ACHN (cell line): ENCODE results near the gene SLC8A1.

Experiments used
- DNase-seq: peaks from one replicate; pipeline ENCODE4 v3.0.0-alpha.2; 2015
- in situ Hi-C: cut with HindIII; loops from 2 replicates; pipeline ENCODE4 v1.10.0; 2017; ENCODE audit warnings: low sequenced_read_pairs, low pct_ligation_motif_present, low pct_unique_long_range_greater_than_20kb

Gene SLC8A1

GRCh38 chr2:40300391-40300790 lies 151.5 kb downstream of the SLC8A1 start:
- in situ Hi-C loops: no loop called here
- DNase-seq: no peak

DNA sequence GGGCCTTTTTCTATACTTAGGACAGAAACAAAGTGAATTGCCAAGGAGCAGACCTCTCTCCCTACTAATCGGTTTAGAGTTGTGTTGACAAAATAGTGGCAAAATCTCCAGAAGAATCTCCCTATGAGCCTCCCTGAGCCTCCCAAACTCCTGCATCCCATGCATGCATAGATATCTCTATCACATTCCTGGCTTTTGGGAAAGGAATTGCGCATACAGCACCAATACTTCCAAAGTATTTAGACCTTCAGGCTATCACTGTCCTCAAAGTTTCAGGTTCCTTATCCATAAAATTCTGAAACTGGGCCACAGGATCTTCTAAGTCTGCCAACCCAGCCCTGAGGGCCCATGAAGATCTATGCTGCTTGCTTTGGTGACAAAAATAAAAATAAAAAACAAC lies 152.1 kb downstream of the SLC8A1 start:
- DNase-seq: no peak
- in situ Hi-C loops: no loop called here

DNA sequence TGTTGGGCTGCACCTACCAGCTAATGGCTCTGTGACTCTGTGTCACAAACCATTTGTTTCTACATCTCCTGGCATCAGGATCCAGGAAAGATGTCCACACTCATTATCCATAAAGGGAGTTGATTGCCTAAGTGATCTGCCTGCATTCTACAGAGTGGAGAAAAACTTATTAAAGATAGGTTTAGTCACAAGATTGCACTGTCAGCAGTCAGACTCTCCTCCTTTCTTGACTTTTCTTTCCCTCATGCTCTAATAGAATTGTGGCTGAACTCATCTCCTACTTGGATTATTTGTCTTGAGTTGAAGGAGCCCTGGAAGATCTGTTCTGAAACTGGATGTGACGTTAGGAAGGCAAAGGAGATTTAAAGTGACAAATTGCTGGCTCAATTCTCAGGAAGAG lies 152.7 kb downstream of the SLC8A1 start:
- in situ Hi-C loops: no loop called here
- no peak for DNase-seq

- in situ Hi-C loops: no loop called here
Measured at GRCh38 chr2:40298026-40298425, 153.9 kb downstream of the SLC8A1 start.

DNA sequence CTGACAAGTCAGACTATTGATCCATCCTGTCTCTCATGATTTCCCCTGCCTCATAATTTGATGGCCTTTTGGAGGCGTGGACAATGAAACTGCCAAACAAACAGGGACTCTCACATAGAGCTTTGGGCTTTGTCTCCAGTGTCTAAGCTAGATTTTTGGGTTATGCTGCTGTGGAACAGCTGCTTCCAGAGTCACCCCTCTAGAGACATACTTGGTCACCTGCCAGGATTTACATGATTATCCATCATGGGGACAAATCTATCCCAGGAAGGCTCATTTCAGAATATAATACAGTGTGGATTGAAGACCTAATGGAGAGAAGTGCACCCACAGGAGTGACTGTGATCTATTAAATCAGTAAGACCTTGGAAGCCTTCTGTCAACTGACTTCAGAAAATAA lies 159.6 kb downstream of the SLC8A1 start:
- DNase-seq: no peak
- in situ Hi-C loops: no loop called here

More at GRCh38 chr2:40298026-40298425, 153.9 kb downstream of the SLC8A1 start:
- DNase-seq: no peak

GRCh38 chr2:40289771-40290404 lies 162.0 kb downstream of the SLC8A1 start:
- peak; percentile 24 for DNase-seq
- in situ Hi-C loops: no loop called here

DNA sequence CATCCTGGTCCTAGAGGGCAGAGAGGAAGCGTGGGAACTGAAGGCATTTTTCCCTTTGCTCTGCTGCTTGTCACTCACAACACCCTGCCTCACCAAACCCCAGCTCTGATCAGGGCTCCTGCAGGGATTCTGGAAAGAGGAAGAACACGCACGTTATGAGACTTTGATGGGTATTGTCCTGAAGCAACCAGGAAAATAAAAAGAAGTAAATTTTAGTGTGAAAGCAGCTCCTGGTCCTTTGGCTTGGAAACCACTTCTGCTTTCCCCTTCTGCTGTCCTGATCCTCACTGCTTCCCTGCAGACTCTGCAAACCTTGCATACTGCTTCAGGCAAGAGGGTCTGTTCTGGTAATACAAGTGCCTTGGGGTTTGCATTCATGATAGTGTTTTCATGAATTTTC lies 164.1 kb downstream of the SLC8A1 start:
- DNase-seq: no peak
- in situ Hi-C loops: no loop called here

- in situ Hi-C loops: no loop called here
- no peak for DNase-seq
Measured at GRCh38 chr2:40287195-40287594, 164.7 kb downstream of the SLC8A1 start.

DNA sequence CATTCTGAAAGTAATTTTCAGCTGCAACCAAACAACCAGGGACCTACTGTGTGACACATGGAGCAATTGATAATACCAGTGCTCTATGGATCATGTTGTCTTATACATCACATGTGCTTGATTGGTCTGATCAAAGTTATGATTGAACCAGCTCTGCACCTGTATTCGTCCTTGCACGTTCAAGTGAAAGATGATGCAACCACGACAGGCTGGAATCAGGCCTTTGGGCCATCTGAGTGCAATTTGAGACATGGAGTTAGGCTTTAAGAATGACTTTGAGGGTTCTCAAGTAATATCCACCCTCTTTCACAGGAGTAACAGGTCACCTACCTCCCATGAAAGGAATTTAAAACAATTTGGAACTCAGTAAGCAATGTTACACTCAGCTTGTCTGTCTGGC lies 165.2 kb downstream of the SLC8A1 start:
- in situ Hi-C loops: no loop called here
- no peak for DNase-seq

GRCh38 chr2:40285391-40285790 lies 166.5 kb downstream of the SLC8A1 start:
- DNase-seq: no peak
- in situ Hi-C loops: no loop called here

GRCh38 chr2:40284797-40285196 lies 167.1 kb downstream of the SLC8A1 start:
- in situ Hi-C loops: no loop called here
- DNase-seq: peak; percentile 51

DNA sequence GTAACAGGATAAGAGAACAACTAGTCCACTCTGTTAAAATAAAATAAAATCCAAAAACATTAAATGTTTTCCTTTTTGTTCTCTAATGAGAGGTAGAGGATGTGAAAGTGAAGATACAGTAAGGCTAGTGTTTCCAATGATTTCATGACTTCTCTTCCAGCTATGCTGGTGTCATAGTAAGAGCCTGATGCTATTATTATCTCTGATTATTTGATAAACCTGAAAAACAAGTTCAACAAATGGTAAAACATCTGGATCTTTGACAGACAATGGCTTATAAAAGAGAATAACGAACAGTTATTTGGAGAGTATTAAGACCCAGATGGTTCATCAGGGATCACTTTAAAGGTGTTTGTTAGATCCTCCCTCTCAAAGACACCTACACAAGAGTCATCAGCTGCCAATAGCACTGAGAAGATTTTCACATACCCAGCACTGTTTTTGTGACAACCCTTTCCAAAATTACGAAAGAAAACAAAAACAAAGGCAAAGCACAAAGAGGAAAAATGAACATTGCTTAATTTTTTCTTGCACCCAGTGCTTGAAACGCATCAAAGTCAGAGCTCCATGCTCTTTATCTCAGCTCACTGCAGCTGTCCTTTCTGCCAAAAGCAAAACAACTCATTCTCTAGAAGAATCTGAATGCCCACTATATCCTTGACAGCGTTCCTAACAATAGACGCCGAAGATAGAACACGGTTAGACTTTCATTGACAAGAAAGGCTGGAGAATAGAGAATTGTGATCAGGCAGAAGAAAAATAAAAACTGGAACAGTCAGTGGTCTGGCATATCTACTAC lies 168.6 kb downstream of the SLC8A1 start:
- in situ Hi-C loops: no loop called here
- DNase-seq: peak; percentile 24

DNA sequence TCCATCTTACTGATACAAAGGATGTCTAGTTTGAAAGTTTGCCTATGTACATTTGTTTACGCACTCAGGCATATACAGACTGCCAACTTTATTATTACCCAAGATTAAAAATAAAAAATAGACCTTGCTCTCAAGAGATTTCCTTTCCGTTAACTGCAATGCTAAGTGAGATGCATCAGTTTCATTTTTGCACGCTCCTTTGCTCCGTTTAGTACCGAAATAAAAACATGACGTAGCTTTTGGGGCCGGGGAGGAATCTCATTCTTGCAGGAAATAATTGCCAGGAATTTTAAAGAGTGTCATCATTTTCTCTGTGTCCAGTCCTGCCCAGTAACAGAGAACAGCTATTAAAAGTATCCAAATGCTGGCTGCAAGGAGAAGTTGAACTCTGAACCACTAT lies 169.5 kb downstream of the SLC8A1 start:
- peak; percentile 91 for DNase-seq
- in situ Hi-C loops: no loop called here

DNA sequence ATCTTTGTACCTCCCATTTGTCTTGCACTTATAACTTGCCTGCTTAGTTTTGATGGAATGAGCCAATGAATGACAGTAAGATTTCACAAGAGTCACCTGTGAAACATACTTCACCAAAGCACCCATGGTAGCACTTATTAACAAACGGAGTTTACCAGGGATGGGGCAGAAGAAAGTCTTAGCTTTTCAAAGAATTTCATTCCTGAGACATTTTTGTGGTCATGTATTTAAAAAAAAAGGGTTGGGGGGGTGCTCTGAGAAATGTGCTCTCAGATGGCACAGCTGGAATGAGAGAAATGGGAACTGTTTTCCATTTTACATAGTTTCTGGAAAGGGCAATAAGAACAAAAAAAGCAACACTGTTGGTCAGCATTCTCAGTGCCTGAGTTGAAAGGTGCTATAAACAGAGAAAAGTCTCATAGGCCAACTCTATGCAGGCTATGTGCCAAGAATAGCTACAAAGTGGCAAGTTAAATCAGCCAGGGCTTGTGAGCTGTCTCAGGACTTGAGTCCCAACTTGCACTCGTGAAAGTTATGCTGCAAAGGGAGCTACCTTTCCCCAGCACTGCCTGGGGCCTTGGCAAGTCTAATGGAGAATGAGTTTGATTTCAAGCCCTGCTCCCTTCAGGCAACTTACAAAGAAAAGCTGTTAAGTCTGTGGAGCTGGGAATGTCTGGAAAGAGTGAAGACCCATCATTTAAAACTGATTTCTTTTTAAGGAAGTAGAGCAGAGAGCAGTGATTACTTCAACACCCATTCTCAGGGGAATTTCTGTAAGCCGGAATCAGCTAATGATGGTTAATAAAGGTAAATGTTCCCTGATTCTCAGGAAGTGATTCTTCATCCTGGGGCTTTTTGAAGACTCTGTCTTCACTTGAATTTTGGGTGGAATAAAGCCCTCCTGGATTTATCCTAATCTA lies 170.6 kb downstream of the SLC8A1 start:
- peak; percentile 92 for DNase-seq
- in situ Hi-C loops: no loop called here

- DNase-seq: no peak
- in situ Hi-C loops: no loop called here
Measured at GRCh38 chr2:40279482-40279881, 172.4 kb downstream of the SLC8A1 start.

DNA sequence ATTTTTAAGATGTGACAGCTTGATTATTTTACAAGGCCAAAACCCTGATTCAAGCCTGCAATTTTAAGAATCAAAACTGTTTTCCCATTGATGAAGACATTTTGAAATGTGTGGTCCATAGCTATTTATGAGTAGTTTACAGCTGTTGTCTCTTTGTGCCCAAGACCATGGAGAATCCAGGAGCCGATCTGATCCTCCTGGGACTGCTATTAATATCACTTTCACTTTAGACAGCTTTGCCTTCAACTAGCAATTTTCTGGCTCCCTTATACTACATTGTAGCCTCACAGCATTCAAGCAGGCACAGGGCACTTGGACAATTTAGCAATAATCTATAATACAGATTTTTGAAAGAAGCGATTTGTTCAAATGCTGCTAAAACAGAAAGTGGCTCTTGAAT lies 172.9 kb downstream of the SLC8A1 start:
- DNase-seq: peak; percentile 74

GRCh38 chr2:40276076-40276475 lies 175.8 kb downstream of the SLC8A1 start:
- DNase-seq: no peak
- in situ Hi-C loops: no loop called here

More for the DNA sequence above, 172.9 kb downstream of the SLC8A1 start:
- in situ Hi-C loops: no loop called here

- in situ Hi-C loops: no loop called here
Measured at GRCh38 chr2:40274270-40274669, 177.6 kb downstream of the SLC8A1 start.

DNA sequence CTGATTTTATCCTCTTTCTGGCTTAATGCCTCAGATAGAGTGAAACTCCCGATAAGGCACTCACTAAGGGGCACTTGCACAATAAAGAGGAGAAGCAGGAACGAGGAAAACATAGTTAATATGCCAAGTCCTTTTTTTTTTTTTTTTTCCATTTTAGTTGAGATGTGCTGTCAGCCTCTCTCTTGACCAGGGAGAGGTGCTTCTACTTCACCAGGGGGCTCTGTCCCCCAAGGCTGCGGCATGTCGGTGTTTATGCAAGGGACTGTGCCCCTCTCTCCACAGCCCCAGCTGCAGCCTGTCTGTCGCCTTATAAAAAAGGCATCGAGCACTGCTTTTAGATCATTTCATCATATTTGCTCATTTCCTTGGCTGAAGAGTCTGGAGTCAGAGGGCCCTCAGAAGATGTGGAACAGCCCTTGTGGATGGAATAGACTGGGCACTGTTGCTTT lies 178.1 kb downstream of the SLC8A1 start:
- in situ Hi-C loops: no loop called here
- DNase-seq: no peak

More at GRCh38 chr2:40274270-40274669, 177.6 kb downstream of the SLC8A1 start:
- no peak for DNase-seq
